ENCODE results near the gene RNASEH2B. TPM values are rescaled to one million over a fixed set of nuclear protein-coding genes. Genes with fewer than 3 reads are reported as not detected.

Gene RNASEH2B
- total RNA-seq, 2 donors from 2014 or later: 37.7 to 44.1 TPM

DNA sequence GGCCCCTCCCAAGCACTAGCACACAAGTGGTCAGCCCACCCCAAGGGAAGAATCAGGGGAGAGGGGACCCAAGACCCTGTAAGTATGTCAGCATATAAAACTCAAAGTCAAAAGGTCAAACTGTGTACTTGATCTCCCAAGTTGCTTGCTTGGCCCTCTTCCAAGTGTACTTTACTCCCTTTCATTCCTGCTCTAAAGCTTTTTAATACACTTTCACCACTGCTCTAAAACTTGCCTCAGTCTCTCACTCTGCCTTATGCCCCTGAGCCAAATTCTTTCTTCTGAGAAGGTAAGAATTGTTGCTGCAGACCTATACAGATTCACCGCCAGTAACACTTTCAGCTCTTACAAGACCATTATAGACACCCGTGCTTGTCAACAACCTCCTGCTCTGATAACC lies 15.1 kb upstream of the RNASEH2B start:
- Mint-ChIP-seq H3K36me3 (ENCODE audit: low read depth) (no peaks in the 10 kb centered on the region), H3K4me3 (no peak overlapping the region), H3K27me3 (ENCODE audit: insufficient read depth) (no peaks in the 10 kb centered on the region), H3K27ac (no peak overlapping the region), H3K9me3 (no peaks in the 10 kb centered on the region), H3K4me1 (peaks cover 4% of the 10 kb centered on the region)
- Histone ChIP-seq H3K36me3 (ENCODE audit: control insufficient read depth, insufficient read depth, low read length) (no peaks in the 10 kb centered on the region), H3K4me3 (ENCODE audit: low read length) (no peak overlapping the region), H3K9ac (ENCODE audit: extremely low read depth, low read length, poor library complexity, severe bottlenecking) (no peak overlapping the region), H3K9me3 (ENCODE audit: control insufficient read depth, low read length) (no peaks in the 10 kb centered on the region), H3K4me1 (ENCODE audit: control insufficient read depth, insufficient read depth, low read length) (no peaks in the 10 kb centered on the region), H3K27ac (ENCODE audit: low read depth, low read length) (no peak overlapping the region), H3K27me3 (ENCODE audit: control insufficient read depth, insufficient read depth, low read length, poor library complexity, severe bottlenecking) (no peaks in the 10 kb centered on the region)
- WGBS, 2 experiments (ENCODE audit: insufficient coverage in 1 of 2, insufficient read length in 1 of 2): 97 to 100% methylated on average over 1 to 2 of the region's 2 CpGs
- no peak for DNase-seq
- TF ChIP-seq, protein P1, sequence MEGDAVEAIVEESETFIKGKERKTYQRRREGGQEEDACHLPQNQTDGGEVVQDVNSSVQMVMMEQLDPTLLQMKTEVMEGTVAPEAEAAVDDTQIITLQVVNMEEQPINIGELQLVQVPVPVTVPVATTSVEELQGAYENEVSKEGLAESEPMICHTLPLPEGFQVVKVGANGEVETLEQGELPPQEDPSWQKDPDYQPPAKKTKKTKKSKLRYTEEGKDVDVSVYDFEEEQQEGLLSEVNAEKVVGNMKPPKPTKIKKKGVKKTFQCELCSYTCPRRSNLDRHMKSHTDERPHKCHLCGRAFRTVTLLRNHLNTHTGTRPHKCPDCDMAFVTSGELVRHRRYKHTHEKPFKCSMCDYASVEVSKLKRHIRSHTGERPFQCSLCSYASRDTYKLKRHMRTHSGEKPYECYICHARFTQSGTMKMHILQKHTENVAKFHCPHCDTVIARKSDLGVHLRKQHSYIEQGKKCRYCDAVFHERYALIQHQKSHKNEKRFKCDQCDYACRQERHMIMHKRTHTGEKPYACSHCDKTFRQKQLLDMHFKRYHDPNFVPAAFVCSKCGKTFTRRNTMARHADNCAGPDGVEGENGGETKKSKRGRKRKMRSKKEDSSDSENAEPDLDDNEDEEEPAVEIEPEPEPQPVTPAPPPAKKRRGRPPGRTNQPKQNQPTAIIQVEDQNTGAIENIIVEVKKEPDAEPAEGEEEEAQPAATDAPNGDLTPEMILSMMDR (conservative IDR thresholded peaks at IDR 0.05): no peak

DNA sequence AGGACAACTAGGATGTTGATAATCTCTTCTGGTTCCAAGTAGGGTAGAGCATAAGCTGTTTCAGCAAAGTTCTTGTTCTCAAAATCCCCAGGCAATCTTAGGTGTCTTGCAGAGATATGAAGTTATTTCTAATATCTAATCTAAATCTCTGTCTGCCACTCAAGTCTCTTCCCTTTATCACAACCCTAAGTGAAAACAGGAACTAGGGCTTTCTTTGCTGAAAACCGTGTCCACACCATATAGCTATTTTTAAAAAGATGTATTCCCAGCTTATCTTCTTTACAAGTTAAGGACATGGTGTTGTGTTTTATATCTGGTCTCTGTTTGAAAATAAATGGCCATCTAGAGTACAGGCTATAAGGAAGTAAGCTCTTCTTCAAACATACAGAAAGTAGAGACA lies 11.3 kb upstream of the RNASEH2B start:
- no peak overlapping the region for H3K9ac ChIP-seq (ENCODE audit: extremely low read depth, low read length, poor library complexity, severe bottlenecking)
- H3K4me3 Mint-ChIP-seq: no peak overlapping the region
- H3K4me1 Mint-ChIP-seq: peaks cover 3% of the 10 kb centered on the region
- no peaks in the 10 kb centered on the region for H3K4me1 ChIP-seq (ENCODE audit: control insufficient read depth, insufficient read depth, low read length)
- H3K9me3 ChIP-seq (ENCODE audit: control insufficient read depth, low read length): no peaks in the 10 kb centered on the region
- DNase-seq: no peak
- H3K27me3 Mint-ChIP-seq (ENCODE audit: insufficient read depth): no peaks in the 10 kb centered on the region
- 89% methylated on average over 1 of the region's 1 CpG; no CpG with 5 or more reads in 1 of the 2 experiments for WGBS, 2 experiments (ENCODE audit: insufficient coverage in 1 of 2, insufficient read length in 1 of 2)
- no peaks in the 10 kb centered on the region for H3K36me3 Mint-ChIP-seq (ENCODE audit: low read depth)
- no peaks in the 10 kb centered on the region for H3K36me3 ChIP-seq (ENCODE audit: control insufficient read depth, insufficient read depth, low read length)
- H3K4me3 ChIP-seq (ENCODE audit: low read length): no peak overlapping the region
- H3K9me3 Mint-ChIP-seq: no peaks in the 10 kb centered on the region
- no peak overlapping the region for H3K27ac ChIP-seq (ENCODE audit: low read depth, low read length)
- H3K27ac Mint-ChIP-seq: no peak overlapping the region
- TF ChIP-seq, protein P1 (conservative IDR thresholded peaks at IDR 0.05): no peak
- H3K27me3 ChIP-seq (ENCODE audit: control insufficient read depth, insufficient read depth, low read length, poor library complexity, severe bottlenecking): no peaks in the 10 kb centered on the region

DNA sequence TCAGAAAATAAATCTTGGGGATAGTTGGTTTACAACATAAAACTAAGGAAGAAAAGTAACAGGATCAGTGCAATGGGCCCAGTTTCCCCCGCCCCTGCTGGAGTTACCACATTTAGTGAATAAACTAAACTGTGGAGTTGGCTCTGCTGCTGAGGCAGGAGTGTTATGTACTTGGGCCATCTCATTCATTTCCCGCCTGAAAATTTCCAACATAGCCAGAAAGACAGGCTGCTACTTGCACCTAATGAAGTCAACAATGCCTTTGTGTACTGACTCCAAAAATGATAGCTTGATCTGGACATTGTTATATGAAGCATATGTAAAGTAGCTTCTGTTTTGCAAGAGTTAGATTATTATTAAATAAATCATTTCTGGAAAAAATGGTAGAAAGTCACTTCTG lies 7.9 kb upstream of the RNASEH2B start:
- WGBS, 2 experiments (ENCODE audit: insufficient coverage in 1 of 2, insufficient read length in 1 of 2): 91 to 100% methylated on average over 2 of the region's 2 CpGs
- H3K36me3 ChIP-seq (ENCODE audit: control insufficient read depth, insufficient read depth, low read length): no peaks in the 10 kb centered on the region
- no peaks in the 10 kb centered on the region for H3K9me3 ChIP-seq (ENCODE audit: control insufficient read depth, low read length)
- TF ChIP-seq, protein P1 (conservative IDR thresholded peaks at IDR 0.05): no peak
- no peak for DNase-seq
- Mint-ChIP-seq H3K4me3 (no peak overlapping the region), H3K27ac (no peak overlapping the region), H3K4me1 (peaks cover 3% of the 10 kb centered on the region), H3K27me3 (ENCODE audit: insufficient read depth) (no peaks in the 10 kb centered on the region), H3K36me3 (ENCODE audit: low read depth) (no peaks in the 10 kb centered on the region), H3K9me3 (no peaks in the 10 kb centered on the region)
- no peak overlapping the region for H3K4me3 ChIP-seq (ENCODE audit: low read length)
- H3K27me3 ChIP-seq (ENCODE audit: control insufficient read depth, insufficient read depth, low read length, poor library complexity, severe bottlenecking): no peaks in the 10 kb centered on the region
- H3K4me1 ChIP-seq (ENCODE audit: control insufficient read depth, insufficient read depth, low read length): no peaks in the 10 kb centered on the region
- no peak overlapping the region for H3K27ac ChIP-seq (ENCODE audit: low read depth, low read length)
- H3K9ac ChIP-seq (ENCODE audit: extremely low read depth, low read length, poor library complexity, severe bottlenecking): no peak overlapping the region

Measured in endodermal cell (in vitro differentiated cells).